Vagina (tissue), 2 donors: ENCODE data around the gene OR2B2. TPM values are rescaled to one million over a fixed set of nuclear protein-coding genes. Genes with fewer than 3 reads are reported as not detected.
"Not testable (repeated sequence)": the region's sequence is repeated elsewhere in the genome, so short reads cannot be mapped to it uniquely, and the experiment has no call there.

Source experiments
- DNase-seq, 2 donors: peaks; one replicate each; pipeline ENCODE4 v3.0.0-alpha.2; 2017; ENCODE audit errors: extremely low spot score in 2 of 2
- H3K27ac ChIP-seq: fragments of 200-600 bp; sonication (generic); one replicate; pipeline ENCODE4 v1.5.1; 2019
- H3K27me3 ChIP-seq: fragments of 200-600 bp; sonication (generic); one replicate; pipeline ENCODE4 v1.5.1; 2019
- H3K36me3 ChIP-seq, 2 donors: fragments of 200-600 bp; sonication (generic); one replicate each; pipeline ENCODE4 v1.5.1; 2017 to 2019
- H3K4me1 ChIP-seq: fragments of 200-600 bp; sonication (generic); one replicate; pipeline ENCODE4 v1.5.1; 2019
- H3K4me3 ChIP-seq, 2 donors: fragments of 200-600 bp; sonication (generic); 1 replicate in 1 of 2; 2 replicates in 1 of 2; pipeline ENCODE4 v1.5.1; 2016 to 2019
- H3K9me3 ChIP-seq: fragments of 200-600 bp; sonication (generic); one replicate; pipeline ENCODE4 v1.5.1; 2019
- POLR2A ChIP-seq, 2 donors: fragments of 450-650 bp; IDR thresholded peaks; one replicate each; pipeline ENCODE4 v1.6.1; 2017; ENCODE audit warnings: antibody characterized with exemption in 2 of 2, mild to moderate bottlenecking in 2 of 2, moderate library complexity in 2 of 2
- POLR2AphosphoS5 ChIP-seq, 2 donors: sonication (generic); formaldehyde crosslinking; IDR thresholded peaks; one replicate each; pipeline ENCODE4 v1.9.0; 2017; ENCODE audit warnings: antibody characterized with exemption in 2 of 2, mild to moderate bottlenecking in 2 of 2, low read depth in 1 of 2; ENCODE audit not compliant: insufficient read depth in 1 of 2
- intact Hi-C: fragments of 100-400 bp; cut with DNase I; formaldehyde crosslinking; loops from one replicate; pipeline ENCODE4 v1.15.1; 2023
- total RNA-seq: library from RNA; depleted of rRNA; stranded (reverse); fragments of >200 nt; gene quantifications from one replicate; pipeline ENCODE4 v1.2.3, GENCODE V29; 2016
- TF ChIP-seq, protein P1 (sequence below), 3 experiments: fragments of 450-650 bp in 2 of 3; fragments of 200-600 bp in 1 of 3; sonication (generic) in 1 of 3; IDR thresholded peaks; one replicate each; pipeline ENCODE4 v1.5.1; 2017 to 2019; ENCODE audit warnings: antibody characterized with exemption in 3 of 3, mild to moderate bottlenecking in 2 of 3, moderate library complexity in 2 of 3

The OR2B2 gene
- total RNA-seq, 1 donor from 2014 or later = not detected

DNA sequence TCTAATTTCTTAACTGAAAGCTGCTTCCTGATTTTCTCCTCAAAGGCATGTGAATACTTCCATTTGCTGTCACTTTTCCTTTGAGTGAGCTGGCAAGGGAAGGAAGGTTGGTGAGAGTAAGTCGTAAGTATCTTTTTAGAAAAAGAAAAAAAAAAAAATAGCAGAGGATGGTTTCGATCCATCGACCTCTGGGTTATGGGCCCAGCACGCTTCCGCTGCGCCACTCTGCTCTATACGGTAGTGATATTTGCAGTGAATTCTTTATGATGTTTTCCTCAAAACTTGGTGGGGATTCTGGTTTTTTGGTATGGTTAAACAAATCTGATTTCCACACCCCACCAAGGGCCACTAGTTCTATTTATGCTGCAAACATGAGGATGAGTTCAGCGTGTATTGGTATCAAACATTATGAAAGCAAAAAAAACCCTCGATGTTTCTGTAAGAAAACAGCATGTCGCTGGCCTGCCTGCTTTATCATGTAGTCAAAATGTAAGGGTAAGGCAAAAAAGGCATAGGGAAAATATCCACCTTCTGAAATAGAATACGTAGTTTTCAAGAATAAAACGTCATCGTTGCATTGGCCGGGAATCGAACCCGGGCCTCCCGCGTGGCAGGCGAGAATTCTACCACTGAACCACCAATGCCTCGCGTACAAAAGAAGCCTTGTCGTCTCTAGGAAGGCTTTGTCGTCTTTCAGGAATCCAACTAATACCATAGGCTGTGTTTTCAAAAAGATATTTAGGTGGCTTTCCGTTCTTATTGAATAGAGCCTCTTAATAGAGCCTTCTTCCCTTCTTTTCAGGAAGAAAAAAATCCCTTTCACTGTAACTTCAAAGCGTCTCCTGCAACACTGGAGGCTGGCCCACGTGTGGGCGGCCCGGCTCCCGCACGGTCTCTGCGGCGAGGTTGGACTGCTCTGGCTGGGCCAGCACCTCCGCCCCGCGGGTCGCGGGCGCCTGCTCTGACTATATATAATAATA is 9.6 kb downstream of the OR2B2 start:
- H3K36me3 ChIP-seq = no peaks in the 10 kb centered on the region
- DNase-seq = no peak
- peak overlapping the region; percentile 48 to 54 for H3K4me3 ChIP-seq
- peaks cover 6% of the 10 kb centered on the region for H3K4me1 ChIP-seq
- intact Hi-C loops = loop anchor here (5.0 kb wide), 1 partner anchor 725 kb away; no protein-coding TSS in a partner anchor
- TF ChIP-seq, protein P1, sequence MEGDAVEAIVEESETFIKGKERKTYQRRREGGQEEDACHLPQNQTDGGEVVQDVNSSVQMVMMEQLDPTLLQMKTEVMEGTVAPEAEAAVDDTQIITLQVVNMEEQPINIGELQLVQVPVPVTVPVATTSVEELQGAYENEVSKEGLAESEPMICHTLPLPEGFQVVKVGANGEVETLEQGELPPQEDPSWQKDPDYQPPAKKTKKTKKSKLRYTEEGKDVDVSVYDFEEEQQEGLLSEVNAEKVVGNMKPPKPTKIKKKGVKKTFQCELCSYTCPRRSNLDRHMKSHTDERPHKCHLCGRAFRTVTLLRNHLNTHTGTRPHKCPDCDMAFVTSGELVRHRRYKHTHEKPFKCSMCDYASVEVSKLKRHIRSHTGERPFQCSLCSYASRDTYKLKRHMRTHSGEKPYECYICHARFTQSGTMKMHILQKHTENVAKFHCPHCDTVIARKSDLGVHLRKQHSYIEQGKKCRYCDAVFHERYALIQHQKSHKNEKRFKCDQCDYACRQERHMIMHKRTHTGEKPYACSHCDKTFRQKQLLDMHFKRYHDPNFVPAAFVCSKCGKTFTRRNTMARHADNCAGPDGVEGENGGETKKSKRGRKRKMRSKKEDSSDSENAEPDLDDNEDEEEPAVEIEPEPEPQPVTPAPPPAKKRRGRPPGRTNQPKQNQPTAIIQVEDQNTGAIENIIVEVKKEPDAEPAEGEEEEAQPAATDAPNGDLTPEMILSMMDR (IDR thresholded peaks at IDR 0.05) = no peak
- peak; percentile 30 to 91 for TF ChIP-seq POLR2AphosphoS5 (IDR thresholded peaks at IDR 0.05; ENCODE audit: insufficient read depth in 1 of 2, low read depth in 1 of 2)
- no peak for TF ChIP-seq POLR2A (IDR thresholded peaks at IDR 0.05)
- peak overlapping the region; percentile 71 for H3K27ac ChIP-seq
- no peaks in the 10 kb centered on the region for H3K9me3 ChIP-seq
- H3K27me3 ChIP-seq = no peaks in the 10 kb centered on the region

DNA sequence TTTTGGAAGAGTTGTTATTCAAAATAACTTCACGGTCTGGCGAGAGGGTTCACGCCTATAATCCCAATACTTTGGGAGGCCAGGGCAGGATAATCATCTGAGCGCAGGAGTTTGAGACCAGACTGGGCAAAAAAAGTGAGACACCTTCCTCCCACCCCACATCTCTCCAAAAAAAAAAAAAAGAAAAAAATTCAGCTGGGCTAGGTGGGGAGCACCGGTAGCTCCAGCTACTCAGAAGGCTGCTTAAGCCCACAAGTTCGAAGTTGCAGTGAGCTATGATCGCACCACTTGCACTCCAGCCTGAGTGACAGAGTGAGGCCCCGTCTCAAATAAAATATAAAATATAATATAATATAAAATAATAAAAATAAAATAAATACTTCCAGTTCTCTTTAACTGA is 10.4 kb downstream of the OR2B2 start:
- Histone ChIP-seq H3K9me3 (no peaks in the 10 kb centered on the region), H3K27ac (no peak overlapping the region), H3K4me1 (peaks cover 6% of the 10 kb centered on the region), H3K4me3 (no peak overlapping the region), H3K27me3 (no peaks in the 10 kb centered on the region), H3K36me3 (no peaks in the 10 kb centered on the region)
- intact Hi-C loops = loop anchor here (5.0 kb wide), 1 partner anchor 724 kb away; no protein-coding TSS in a partner anchor
- no peak for TF ChIP-seq POLR2A (IDR thresholded peaks at IDR 0.05)
- no peak for TF ChIP-seq POLR2AphosphoS5 (IDR thresholded peaks at IDR 0.05; ENCODE audit: insufficient read depth in 1 of 2, low read depth in 1 of 2)
- no peak for DNase-seq

DNA sequence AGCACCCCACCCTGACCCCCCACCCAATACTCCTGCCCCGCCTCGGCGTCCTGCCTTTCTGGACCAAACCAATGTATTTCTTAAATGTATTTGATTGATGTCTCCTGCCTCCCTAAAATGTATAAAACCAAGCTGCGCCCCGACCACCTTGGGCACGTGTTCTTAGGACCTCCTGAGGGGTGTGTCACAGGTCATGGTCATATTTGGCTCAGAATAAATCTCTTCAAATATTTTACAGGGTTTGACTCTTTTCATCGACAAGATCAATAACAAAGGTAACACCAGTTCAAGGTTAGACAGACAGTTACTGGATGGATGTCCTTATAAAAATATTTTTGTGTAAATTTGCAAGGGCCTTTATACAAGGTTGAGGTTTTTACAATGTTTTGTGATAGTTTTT is 12.0 kb downstream of the OR2B2 start:
- not testable (repeated sequence) for H3K27me3 ChIP-seq, DNase-seq, H3K9me3 ChIP-seq, H3K4me3 ChIP-seq, H3K36me3 ChIP-seq, H3K4me1 ChIP-seq, H3K27ac ChIP-seq
- intact Hi-C loops = loop anchor here (5.0 kb wide), 1 partner anchor 723 kb away; no protein-coding TSS in a partner anchor

- no peak overlapping the region for H3K4me3 ChIP-seq
- no peak overlapping the region for H3K27ac ChIP-seq
- no peaks in the 10 kb centered on the region for H3K36me3 ChIP-seq
- no peaks in the 10 kb centered on the region for H3K9me3 ChIP-seq
- no peak for TF ChIP-seq POLR2A (IDR thresholded peaks at IDR 0.05)
- TF ChIP-seq POLR2AphosphoS5 (IDR thresholded peaks at IDR 0.05; ENCODE audit: insufficient read depth in 1 of 2, low read depth in 1 of 2) = no peak
- TF ChIP-seq, protein P1 (IDR thresholded peaks at IDR 0.05) = no peak
- intact Hi-C loops = no loop called here
- DNase-seq = no peak
- no peaks in the 10 kb centered on the region for H3K27me3 ChIP-seq
- H3K4me1 ChIP-seq = peaks cover 6% of the 10 kb centered on the region
These were observed 12.7 kb downstream of the OR2B2 start for GRCh38 chr6:27899543-27899942.

- Histone ChIP-seq H3K36me3 (no peaks in the 10 kb centered on the region), H3K27me3 (no peaks in the 10 kb centered on the region), H3K4me3 (no peak overlapping the region), H3K27ac (no peak overlapping the region), H3K9me3 (no peaks in the 10 kb centered on the region), H3K4me1 (peaks cover 15% of the 10 kb centered on the region)
- DNase-seq = no peak
- intact Hi-C loops = no loop called here
- TF ChIP-seq POLR2AphosphoS5 (IDR thresholded peaks at IDR 0.05; ENCODE audit: insufficient read depth in 1 of 2, low read depth in 1 of 2) (no peak), POLR2A (IDR thresholded peaks at IDR 0.05) (no peak)
- TF ChIP-seq, protein P1 (IDR thresholded peaks at IDR 0.05) = no peak
These were observed 14.5 kb downstream of the OR2B2 start for GRCh38 chr6:27897580-27898206.
